NCI-H2196 (cell line): Measurements from ENCODE around the gene ADAM12.
"Not testable (repeated sequence)": the region's sequence is repeated elsewhere in the genome, so short reads cannot be mapped to it uniquely, and the experiment has no call there.

ENCODE experiments used
- DNase-seq: peaks from one replicate; lab custom pipeline; 2025; ENCODE audit not compliant: unreplicated experiment; lab: John Stamatoyannopoulos, UW

Gene ADAM12

GRCh38 chr10:126065751-126066377 is 322.4 kb downstream of the ADAM12 start:
- DNase-seq = no peak

- no peak for DNase-seq
Observed at GRCh38 chr10:126064512-126064911, 323.8 kb downstream of the ADAM12 start.

GRCh38 chr10:126063353-126063791 is 324.9 kb downstream of the ADAM12 start:
- no peak for DNase-seq

GRCh38 chr10:126062131-126063032 is 325.9 kb downstream of the ADAM12 start:
- peak; percentile 33 for DNase-seq

- DNase-seq = no peak
Observed at GRCh38 chr10:126061526-126061925, 326.8 kb downstream of the ADAM12 start.

- no peak for DNase-seq
Observed at GRCh38 chr10:126060261-126060931, 327.9 kb downstream of the ADAM12 start.

- no peak for DNase-seq
Observed at GRCh38 chr10:126059076-126059826, 329.0 kb downstream of the ADAM12 start.

- no peak for DNase-seq
Observed at GRCh38 chr10:126058507-126058906, 329.8 kb downstream of the ADAM12 start.

GRCh38 chr10:126058104-126058503 is 330.2 kb downstream of the ADAM12 start:
- no peak for DNase-seq

GRCh38 chr10:126057494-126057893 is 330.8 kb downstream of the ADAM12 start:
- DNase-seq = no peak

GRCh38 chr10:126054191-126054590 is 334.1 kb downstream of the ADAM12 start:
- DNase-seq = no peak

- DNase-seq = no peak
Observed at GRCh38 chr10:126052171-126052570, 336.1 kb downstream of the ADAM12 start.

- DNase-seq = no peak
Observed at GRCh38 chr10:126049759-126050700, 338.2 kb downstream of the ADAM12 start.

- not testable (repeated sequence) for DNase-seq
Observed at GRCh38 chr10:126047749-126048148, 340.5 kb downstream of the ADAM12 start.

GRCh38 chr10:126046831-126047230 is 341.4 kb downstream of the ADAM12 start:
- DNase-seq = no peak

- DNase-seq = no peak
Observed at GRCh38 chr10:126045861-126046260, 342.4 kb downstream of the ADAM12 start.

- DNase-seq = no peak
Observed at GRCh38 chr10:126043389-126043788, 344.9 kb downstream of the ADAM12 start.

- no peak for DNase-seq
Observed at GRCh38 chr10:126042906-126043305, 345.4 kb downstream of the ADAM12 start.

GRCh38 chr10:126042354-126042753 is 345.9 kb downstream of the ADAM12 start:
- DNase-seq = no peak

GRCh38 chr10:126041804-126042231 is 346.5 kb downstream of the ADAM12 start:
- DNase-seq = peak; percentile 8
